Measurements from ENCODE around the gene CCL26.
"Not testable (repeated sequence)": the region's sequence is repeated elsewhere in the genome, so short reads cannot be mapped to it uniquely, and the experiment has no call there.

The CCL26 gene

GRCh38 chr7:75772081-75773077 is at the start of gene CCL26:
Gene CCL26, minus strand, starts transcription at chr7:75772211. Its CDS starts 35 bp downstream, at chr7:75772176.
- no peak for DNase-seq

GRCh38 chr7:75820688-75821087 is 48.7 kb upstream of the CCL26 start:
- DNase-seq: no peak

GRCh38 chr7:75819711-75820110 is 47.7 kb upstream of the CCL26 start:
- no peak for DNase-seq

GRCh38 chr7:75818472-75818871 is 46.5 kb upstream of the CCL26 start:
- no peak for DNase-seq

GRCh38 chr7:75817116-75817515 is 45.1 kb upstream of the CCL26 start:
- no peak for DNase-seq

GRCh38 chr7:75815418-75816064 is 43.5 kb upstream of the CCL26 start:
- DNase-seq: no peak

GRCh38 chr7:75814407-75814947 is 42.5 kb upstream of the CCL26 start:
- no peak for DNase-seq

- no peak for DNase-seq
Measured at GRCh38 chr7:75813781-75814236, 41.8 kb upstream of the CCL26 start, which contains the start of gene CCL24. Gene CCL24, minus strand, starts transcription at chr7:75813806. Its CDS starts 91 bp downstream, at chr7:75813715.

GRCh38 chr7:75813084-75813483 is 41.1 kb upstream of the CCL26 start:
- DNase-seq: no peak

GRCh38 chr7:75811894-75812678 is 40.1 kb upstream of the CCL26 start:
- DNase-seq: no peak

- DNase-seq: no peak
Measured at GRCh38 chr7:75809396-75809795, 37.4 kb upstream of the CCL26 start.

GRCh38 chr7:75808106-75808505 is 36.1 kb upstream of the CCL26 start:
- DNase-seq: no peak

GRCh38 chr7:75807452-75807851 is 35.4 kb upstream of the CCL26 start:
- no peak for DNase-seq

- DNase-seq: no peak
Measured at GRCh38 chr7:75806560-75807307, 34.7 kb upstream of the CCL26 start.

- DNase-seq: no peak
Measured at GRCh38 chr7:75804705-75805104, 32.7 kb upstream of the CCL26 start.

- no peak for DNase-seq
Measured at GRCh38 chr7:75804004-75804403, 32.0 kb upstream of the CCL26 start.

GRCh38 chr7:75802552-75802821 is 30.5 kb upstream of the CCL26 start:
- DNase-seq: no peak

- DNase-seq: no peak
Measured at GRCh38 chr7:75798770-75799169, 26.8 kb upstream of the CCL26 start.

- DNase-seq: no peak
Measured at GRCh38 chr7:75796420-75796819, 24.4 kb upstream of the CCL26 start.

- DNase-seq: no peak
Measured at GRCh38 chr7:75795831-75796285, 23.8 kb upstream of the CCL26 start.

GRCh38 chr7:75793676-75794075 is 21.7 kb upstream of the CCL26 start:
- DNase-seq: no peak

- not testable (repeated sequence) for DNase-seq
Measured at GRCh38 chr7:75792567-75792966, 20.6 kb upstream of the CCL26 start.

Data from stimulated activated CD4-positive, alpha-beta T cell treated with anti-CD3 and anti-CD28 coated beads, Interleukin-4, amount 100 ng/mL, for 4 hours (primary cell).